H9 (cell line): Measurements from ENCODE around the gene FJX1. TPM values are rescaled to one million over a fixed set of nuclear protein-coding genes. Genes with fewer than 3 reads are reported as not detected.
"Not testable (repeated sequence)": the region's sequence is repeated elsewhere in the genome, so short reads cannot be mapped to it uniquely, and the experiment has no call there.

Source experiments
- DNase-seq: peaks from one replicate; pipeline ENCODE4 v3.0.0-alpha.2; 2017
- H2AFZ ChIP-seq: one replicate; pipeline ENCODE4 v1.6.1; 2013; ENCODE audit warnings: mild to moderate bottlenecking, low read length, control low read depth, moderate library complexity
- H2AK5ac ChIP-seq: 2 replicates; pipeline ENCODE4 v1.6.1; 2013; ENCODE audit warnings: low read length, control low read depth, mixed read lengths; ENCODE audit not compliant: insufficient read length
- H2BK120ac ChIP-seq: one replicate; pipeline ENCODE4 v1.6.1; 2013; ENCODE audit warnings: low read depth, mild to moderate bottlenecking, low read length, control low read depth, inconsistent platforms; ENCODE audit not compliant: poor library complexity, severe bottlenecking
- H2BK12ac ChIP-seq: 2 replicates; pipeline ENCODE4 v1.6.1; 2013; ENCODE audit warnings: low read length, control low read depth, mixed read lengths, low read depth; ENCODE audit not compliant: insufficient read length
- H2BK15ac ChIP-seq: 2 replicates; pipeline ENCODE4 v1.6.1; 2013; ENCODE audit warnings: low read depth, low read length, control low read depth
- H2BK20ac ChIP-seq: one replicate; pipeline ENCODE4 v1.6.1; 2013; ENCODE audit warnings: low read depth, mild to moderate bottlenecking, low read length, control low read depth, inconsistent platforms; ENCODE audit not compliant: poor library complexity, severe bottlenecking
- H2BK5ac ChIP-seq: 2 replicates; pipeline ENCODE4 v1.6.1; 2013; ENCODE audit warnings: low read length, control low read depth, mixed read lengths; ENCODE audit not compliant: insufficient read length
- H3K14ac ChIP-seq: 2 replicates; pipeline ENCODE4 v1.6.1; 2013; ENCODE audit warnings: low read length, control low read depth; ENCODE audit not compliant: insufficient read depth
- H3K18ac ChIP-seq: 2 replicates; pipeline ENCODE4 v1.6.1; 2013; ENCODE audit warnings: low read depth, mild to moderate bottlenecking, mixed read lengths, low read length, control low read depth; ENCODE audit not compliant: insufficient read length
- H3K23ac ChIP-seq: 2 replicates; pipeline ENCODE4 v1.6.1; 2013; ENCODE audit warnings: low read length, control low read depth, mixed read lengths, low read depth; ENCODE audit not compliant: insufficient read length
- H3K23me2 ChIP-seq: 2 replicates; pipeline ENCODE4 v1.6.1; 2013; ENCODE audit warnings: low read depth, mild to moderate bottlenecking, mixed read lengths, low read length, control low read depth; ENCODE audit not compliant: insufficient read length, poor library complexity, severe bottlenecking
- H3K27ac ChIP-seq: 2 replicates; pipeline ENCODE4 v1.5.1; 2013; ENCODE audit warnings: low read length, control low read depth, mixed read lengths, low read depth; ENCODE audit not compliant: insufficient read length
- H3K27me3 ChIP-seq: 2 replicates; pipeline ENCODE4 v1.6.1; 2013; ENCODE audit warnings: low read length, control low read depth, inconsistent platforms; ENCODE audit not compliant: insufficient read depth
- H3K4ac ChIP-seq: 2 replicates; pipeline ENCODE4 v1.6.1; 2013; ENCODE audit warnings: low read depth, mild to moderate bottlenecking, control low read depth, inconsistent platforms, low read length, moderate library complexity
- H3K4me1 ChIP-seq: 2 replicates; pipeline ENCODE4 v1.6.1; 2013; ENCODE audit warnings: low read length, control low read depth, inconsistent platforms; ENCODE audit not compliant: insufficient read depth
- H3K4me2 ChIP-seq: 2 replicates; pipeline ENCODE4 v1.6.1; 2013; ENCODE audit warnings: low read length, control low read depth, mixed read lengths; ENCODE audit not compliant: insufficient read length, insufficient read depth
- H3K56ac ChIP-seq: 2 replicates; pipeline ENCODE4 v1.6.1; 2013; ENCODE audit warnings: low read depth, mild to moderate bottlenecking, mixed read lengths, low read length, control low read depth; ENCODE audit not compliant: insufficient read length
- H3K79me1 ChIP-seq: 2 replicates; pipeline ENCODE4 v1.6.1; 2013; ENCODE audit warnings: low read depth, mild to moderate bottlenecking, moderate library complexity, low read length, control low read depth, inconsistent platforms; ENCODE audit not compliant: insufficient read depth, poor library complexity, severe bottlenecking
- H3K79me2 ChIP-seq: 2 replicates; pipeline ENCODE4 v1.6.1; 2013; ENCODE audit warnings: low read length, control low read depth, inconsistent platforms; ENCODE audit not compliant: insufficient read depth
- H3K9ac ChIP-seq: 2 replicates; pipeline ENCODE4 v1.6.1; 2013; ENCODE audit warnings: low read length, control low read depth, mixed read lengths; ENCODE audit not compliant: insufficient read length; ENCODE audit errors: extremely low read depth
- H3K9me3 ChIP-seq: one replicate; pipeline ENCODE4 v1.6.1; 2013; ENCODE audit warnings: low read depth, low read length, inconsistent platforms; ENCODE audit not compliant: control insufficient read depth
- H3T11ph ChIP-seq: one replicate; pipeline ENCODE4 v1.6.1; 2013; ENCODE audit warnings: mild to moderate bottlenecking, low read length, control low read depth, inconsistent platforms
- H4K20me1 ChIP-seq: one replicate; pipeline ENCODE4 v1.6.1; 2013; ENCODE audit not compliant: control insufficient read depth, insufficient read length, insufficient read depth
- H4K5ac ChIP-seq: 2 replicates; pipeline ENCODE4 v1.6.1; 2013; ENCODE audit warnings: low read depth, mild to moderate bottlenecking, mixed read lengths, low read length, control low read depth; ENCODE audit not compliant: insufficient read length
- H4K8ac ChIP-seq: replicated peaks from 2 replicates; pipeline ENCODE4 v1.6.1; 2013; ENCODE audit warnings: low read length, control low read depth, mixed read lengths, low read depth; ENCODE audit not compliant: insufficient read length
- H4K91ac ChIP-seq: 2 replicates; pipeline ENCODE4 v1.6.1; 2013; ENCODE audit warnings: low read depth, mild to moderate bottlenecking, moderate library complexity, mixed read lengths, low read length, control low read depth; ENCODE audit not compliant: insufficient read length
- H3K27ac Mint-ChIP-seq, 3 experiments: 2 replicates in 2 of 3; 3 replicates in 1 of 3; pipeline ENCODE4 v1.8.0; 2020 to 2021; ENCODE audit warnings: mixed read lengths in 3 of 3, mild to moderate bottlenecking in 1 of 3, moderate library complexity in 1 of 3
- H3K27me3 Mint-ChIP-seq: 2 replicates; pipeline ENCODE4 v1.8.0; 2021; ENCODE audit warnings: low read depth, mild to moderate bottlenecking, moderate library complexity, mixed read lengths
- H3K36me3 Mint-ChIP-seq, 3 experiments: 2 replicates in 2 of 3; 3 replicates in 1 of 3; pipeline ENCODE4 v1.8.0; 2020 to 2021; ENCODE audit warnings: low read depth in 3 of 3, mixed read lengths in 3 of 3; ENCODE audit not compliant: insufficient read depth in 1 of 3
- H3K4me1 Mint-ChIP-seq, 2 experiments: 2 replicates each; pipeline ENCODE4 v1.8.0; 2020; ENCODE audit warnings: mixed read lengths in 2 of 2
- H3K4me3 Mint-ChIP-seq, 2 experiments: 2 replicates in 1 of 2; 3 replicates in 1 of 2; pipeline ENCODE4 v1.8.0; 2020 to 2021; ENCODE audit warnings: mild to moderate bottlenecking in 2 of 2, mixed read lengths in 2 of 2, moderate library complexity in 1 of 2
- H3K9me3 Mint-ChIP-seq, 2 experiments: 2 replicates in 1 of 2; 3 replicates in 1 of 2; pipeline ENCODE4 v1.8.0; 2020; ENCODE audit warnings: mild to moderate bottlenecking in 2 of 2, mixed read lengths in 2 of 2, moderate library complexity in 1 of 2
- WGBS: extraction: QIAGEN DNeasy Blood & Tissue Kit; methylation state at CpG from one replicate; pipeline ENCODE4 v1.1.7; 2013; ENCODE audit warnings: missing lambda C conversion rate, low lambda C conversion rate, mixed read lengths; ENCODE audit not compliant: insufficient read length; ENCODE audit errors: extremely low coverage; 5-methylcytosine and 5-hydroxymethylcytosine counted together
- total RNA-seq: library from RNA; stranded (reverse); gene quantifications from 2 replicates; pipeline ENCODE4 v1.2.1, GENCODE V29; 2021
- TF ChIP-seq, protein P1 (sequence below): fragments of 200-600 bp; sonication (generic); conservative IDR thresholded peaks from 3 replicates; pipeline ENCODE4 v1.8.0; 2021; ENCODE audit warnings: antibody characterized with exemption, mild to moderate bottlenecking

FJX1 gene
- total RNA-seq, 1 experiment from 2014 or later, result 11.5 TPM

DNA sequence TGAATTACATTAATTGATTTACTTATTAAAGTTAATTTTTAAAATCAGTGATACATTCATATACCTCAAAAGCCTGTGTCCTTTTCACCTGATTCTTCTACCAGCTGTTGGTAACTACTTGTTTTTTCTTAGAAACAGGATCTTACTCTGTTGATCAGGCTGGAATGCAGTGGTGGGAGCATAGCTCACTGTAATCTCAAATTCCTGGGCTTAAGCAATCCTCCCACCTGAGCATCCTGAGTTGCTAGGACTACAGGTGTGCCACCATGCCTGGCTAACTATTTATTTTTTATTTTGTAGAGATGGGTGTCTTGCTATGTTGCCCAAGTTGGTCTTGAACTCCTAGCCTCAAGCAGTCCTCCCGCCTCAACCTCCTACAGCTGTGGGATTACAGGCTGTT, 49.0 kb downstream of the FJX1 start:
- Mint-ChIP-seq H3K4me3 (no peak overlapping the region), H3K4me1 (peaks cover 11 to 13% of the 10 kb centered on the region in 2 experiments), H3K27me3 (peaks cover 17% of the 10 kb centered on the region), H3K36me3 (peaks cover 33 to 54% (median 35%) of the 10 kb centered on the region in 3 experiments), H3K9me3 (peaks cover 33 to 40% of the 10 kb centered on the region in 2 experiments), H3K27ac (no peak overlapping the region)
- DNase-seq, result no peak
- WGBS, result no CpG with 5 or more reads among the region's 1 CpG
- H3K9me3 ChIP-seq, result no peaks in the 10 kb centered on the region
- H4K5ac ChIP-seq, result no peak overlapping the region
- H3K79me1 ChIP-seq, result peaks cover 5% of the 10 kb centered on the region
- TF ChIP-seq, protein P1, sequence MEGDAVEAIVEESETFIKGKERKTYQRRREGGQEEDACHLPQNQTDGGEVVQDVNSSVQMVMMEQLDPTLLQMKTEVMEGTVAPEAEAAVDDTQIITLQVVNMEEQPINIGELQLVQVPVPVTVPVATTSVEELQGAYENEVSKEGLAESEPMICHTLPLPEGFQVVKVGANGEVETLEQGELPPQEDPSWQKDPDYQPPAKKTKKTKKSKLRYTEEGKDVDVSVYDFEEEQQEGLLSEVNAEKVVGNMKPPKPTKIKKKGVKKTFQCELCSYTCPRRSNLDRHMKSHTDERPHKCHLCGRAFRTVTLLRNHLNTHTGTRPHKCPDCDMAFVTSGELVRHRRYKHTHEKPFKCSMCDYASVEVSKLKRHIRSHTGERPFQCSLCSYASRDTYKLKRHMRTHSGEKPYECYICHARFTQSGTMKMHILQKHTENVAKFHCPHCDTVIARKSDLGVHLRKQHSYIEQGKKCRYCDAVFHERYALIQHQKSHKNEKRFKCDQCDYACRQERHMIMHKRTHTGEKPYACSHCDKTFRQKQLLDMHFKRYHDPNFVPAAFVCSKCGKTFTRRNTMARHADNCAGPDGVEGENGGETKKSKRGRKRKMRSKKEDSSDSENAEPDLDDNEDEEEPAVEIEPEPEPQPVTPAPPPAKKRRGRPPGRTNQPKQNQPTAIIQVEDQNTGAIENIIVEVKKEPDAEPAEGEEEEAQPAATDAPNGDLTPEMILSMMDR, result no peak
- H3K23me2 ChIP-seq, result peaks cover 10% of the 10 kb centered on the region
- no peak overlapping the region for H3T11ph ChIP-seq
- H2BK5ac ChIP-seq, result no peak overlapping the region
- no peak overlapping the region for H3K27ac ChIP-seq
- no peak overlapping the region for H3K9ac ChIP-seq
- no peak overlapping the region for H4K91ac ChIP-seq
- peaks cover 5% of the 10 kb centered on the region; the same call in 1 of the 2 replicates for H3K79me2 ChIP-seq
- H3K23ac ChIP-seq, result no peak overlapping the region
- H3K14ac ChIP-seq, result no peak overlapping the region
- no peak overlapping the region for H2BK120ac ChIP-seq
- no peak overlapping the region for H3K4me2 ChIP-seq
- H4K8ac ChIP-seq, result no peak overlapping the region
- H2BK15ac ChIP-seq, result no peak overlapping the region
- peaks cover 2% of the 10 kb centered on the region; the same call in 1 of the 2 replicates for H3K4me1 ChIP-seq
- peaks cover 6% of the 10 kb centered on the region; the same call in 1 of the 2 replicates for H3K27me3 ChIP-seq
- H2BK12ac ChIP-seq, result no peak overlapping the region
- H3K18ac ChIP-seq, result no peak overlapping the region
- H3K4ac ChIP-seq, result no peak overlapping the region
- no peaks in the 10 kb centered on the region for H4K20me1 ChIP-seq
- no peak overlapping the region for H3K56ac ChIP-seq
- no peak overlapping the region for H2AK5ac ChIP-seq
- no peak overlapping the region for H2BK20ac ChIP-seq
- no peak overlapping the region for H2AFZ ChIP-seq

DNA sequence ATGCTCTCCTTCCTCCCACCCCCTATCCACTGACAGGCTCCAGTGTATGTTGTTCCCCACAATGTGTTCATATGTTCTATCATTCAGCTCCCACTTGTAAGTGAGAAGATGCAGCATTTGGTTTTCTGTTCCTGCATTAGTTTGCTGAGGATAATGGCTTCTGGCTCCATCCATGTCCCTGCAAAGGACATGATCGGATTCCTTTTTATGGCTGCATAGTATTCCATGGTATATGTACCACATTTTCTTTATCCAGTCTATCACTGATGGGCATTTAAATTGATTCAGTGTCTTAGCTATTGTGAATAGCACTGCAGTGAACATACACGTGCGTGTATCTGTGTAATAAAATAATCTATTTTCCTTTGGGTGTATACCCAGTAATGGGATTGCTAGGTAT, 50.1 kb downstream of the FJX1 start:
- WGBS, result no CpG with 5 or more reads among the region's 3 CpGs
- not testable (repeated sequence) for H2BK120ac ChIP-seq, H2AFZ ChIP-seq, H3K14ac ChIP-seq, DNase-seq, H4K8ac ChIP-seq, H4K5ac ChIP-seq, H4K20me1 ChIP-seq, H2BK5ac ChIP-seq, H2BK20ac ChIP-seq, H3T11ph ChIP-seq, H3K56ac ChIP-seq, H3K9me3 ChIP-seq, H3K79me2 ChIP-seq, H3K23me2 ChIP-seq, H3K27me3 ChIP-seq, H2AK5ac ChIP-seq, H3K18ac ChIP-seq, H3K4me2 ChIP-seq, H3K4ac ChIP-seq, H2BK15ac ChIP-seq, H3K79me1 ChIP-seq, H3K27ac Mint-ChIP-seq, H3K9ac ChIP-seq, H3K4me3 Mint-ChIP-seq, H2BK12ac ChIP-seq, H3K23ac ChIP-seq, H3K27ac ChIP-seq, H3K4me1 ChIP-seq, H4K91ac ChIP-seq
- peaks cover 30 to 37% of the 10 kb centered on the region in 2 experiments for H3K9me3 Mint-ChIP-seq
- peaks cover 11% of the 10 kb centered on the region in 2 experiments for H3K4me1 Mint-ChIP-seq
- peaks cover 11% of the 10 kb centered on the region for H3K27me3 Mint-ChIP-seq
- H3K36me3 Mint-ChIP-seq, result peaks cover 30 to 50% (median 32%) of the 10 kb centered on the region in 3 experiments
